MCF 10A (cell line): ENCODE data around the gene PLCL1. TPM values are rescaled to one million over a fixed set of nuclear protein-coding genes. Genes with fewer than 3 reads are reported as not detected.
"Not testable (repeated sequence)": the region's sequence is repeated elsewhere in the genome, so short reads cannot be mapped to it uniquely, and the experiment has no call there.

Source experiments
- BruUV-seq: library from RNA; stranded (reverse); fragments of 400-500 nt; replicated peaks from 2 replicates; lab custom pipeline; 2021; lab: Mats Ljungman, UMichigan
- CTCF ChIA-PET: fragments of 300-600 bp; sonication (Branson Sonifier 250); formaldehyde crosslinking; extraction: SDS; loops from one replicate; lab custom pipeline; 2021; ENCODE audit warnings: antibody characterized with exemption, inconsistent platforms; lab: Yijun Ruan, JAX
- POLR2A ChIA-PET: fragments of 300-600, 350-650 bp; sonication (Branson Sonifier 250); formaldehyde crosslinking; extraction: SDS; loops from one replicate; lab custom pipeline; 2020; ENCODE audit warnings: antibody characterized with exemption, inconsistent platforms; lab: Yijun Ruan, JAX
- DNase-seq: peaks from one replicate; pipeline ENCODE4 v3.0.0-alpha.2; 2018; ENCODE audit not compliant: unreplicated experiment
- H3K27ac Mint-ChIP-seq: one replicate; pipeline ENCODE4 v1.8.0; 2022; ENCODE audit warnings: mild to moderate bottlenecking, low read depth, mixed read lengths; ENCODE audit not compliant: unreplicated experiment
- H3K27me3 Mint-ChIP-seq: one replicate; pipeline ENCODE4 v1.8.0; 2022; ENCODE audit warnings: mixed read lengths; ENCODE audit not compliant: insufficient read depth, unreplicated experiment
- H3K36me3 Mint-ChIP-seq: one replicate; pipeline ENCODE4 v1.8.0; 2022; ENCODE audit warnings: mild to moderate bottlenecking, moderate library complexity, mixed read lengths; ENCODE audit not compliant: insufficient read depth, unreplicated experiment
- H3K4me1 Mint-ChIP-seq: one replicate; pipeline ENCODE4 v1.8.0; 2022; ENCODE audit warnings: mixed read lengths; ENCODE audit not compliant: insufficient read depth, unreplicated experiment
- H3K4me3 Mint-ChIP-seq: one replicate; pipeline ENCODE4 v1.8.0; 2022; ENCODE audit warnings: mild to moderate bottlenecking, moderate library complexity, mixed read lengths; ENCODE audit not compliant: unreplicated experiment
- H3K9me3 Mint-ChIP-seq: one replicate; pipeline ENCODE4 v1.8.0; 2022; ENCODE audit warnings: mixed read lengths; ENCODE audit not compliant: unreplicated experiment
- intact Hi-C: fragments of 100-400 bp; cut with micrococcal nuclease; formaldehyde crosslinking; loops from 2 replicates; pipeline ENCODE4 v1.14.1; 2022
- total RNA-seq: library from RNA; stranded (reverse); gene quantifications from 2 replicates; pipeline ENCODE4 v1.2.3, GENCODE V29; 2022
- TF ChIP-seq, protein P1 (sequence below): fragments of 200-600 bp; IDR thresholded peaks from one replicate; pipeline ENCODE4 v1.8.0; 2022; ENCODE audit warnings: antibody characterized with exemption, mild to moderate bottlenecking; ENCODE audit not compliant: unreplicated experiment

Gene PLCL1
- total RNA-seq, 1 experiment from 2014 or later = 0.12 TPM

DNA sequence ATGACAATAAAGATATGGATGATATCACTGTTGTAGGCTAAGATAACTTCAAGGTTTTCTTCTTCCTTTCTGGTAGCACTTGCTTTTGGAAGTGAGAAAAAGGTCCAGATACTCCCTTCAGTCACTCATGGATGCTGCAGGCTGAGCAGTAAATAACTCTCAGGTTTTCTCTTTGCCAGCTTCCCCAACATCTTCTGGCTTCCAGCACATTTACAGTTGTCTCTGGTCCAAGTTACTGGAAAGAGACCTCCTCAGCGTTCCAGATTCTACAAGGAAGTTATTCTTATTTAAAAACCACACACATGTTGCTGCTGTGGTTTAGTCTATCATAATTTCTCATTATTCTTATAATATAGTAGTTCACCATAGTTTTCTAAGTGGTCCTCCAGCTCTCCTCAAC, 383.4 kb downstream of the PLCL1 start:
- TF ChIP-seq, protein P1, sequence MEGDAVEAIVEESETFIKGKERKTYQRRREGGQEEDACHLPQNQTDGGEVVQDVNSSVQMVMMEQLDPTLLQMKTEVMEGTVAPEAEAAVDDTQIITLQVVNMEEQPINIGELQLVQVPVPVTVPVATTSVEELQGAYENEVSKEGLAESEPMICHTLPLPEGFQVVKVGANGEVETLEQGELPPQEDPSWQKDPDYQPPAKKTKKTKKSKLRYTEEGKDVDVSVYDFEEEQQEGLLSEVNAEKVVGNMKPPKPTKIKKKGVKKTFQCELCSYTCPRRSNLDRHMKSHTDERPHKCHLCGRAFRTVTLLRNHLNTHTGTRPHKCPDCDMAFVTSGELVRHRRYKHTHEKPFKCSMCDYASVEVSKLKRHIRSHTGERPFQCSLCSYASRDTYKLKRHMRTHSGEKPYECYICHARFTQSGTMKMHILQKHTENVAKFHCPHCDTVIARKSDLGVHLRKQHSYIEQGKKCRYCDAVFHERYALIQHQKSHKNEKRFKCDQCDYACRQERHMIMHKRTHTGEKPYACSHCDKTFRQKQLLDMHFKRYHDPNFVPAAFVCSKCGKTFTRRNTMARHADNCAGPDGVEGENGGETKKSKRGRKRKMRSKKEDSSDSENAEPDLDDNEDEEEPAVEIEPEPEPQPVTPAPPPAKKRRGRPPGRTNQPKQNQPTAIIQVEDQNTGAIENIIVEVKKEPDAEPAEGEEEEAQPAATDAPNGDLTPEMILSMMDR = no peak

GRCh38 chr2:198188982-198189381, 384.6 kb downstream of the PLCL1 start:
- BruUV-seq = no TSS peak
- Mint-ChIP-seq H3K9me3 (peaks cover 7% of the 10 kb centered on the region), H3K27ac (no peak overlapping the region), H3K27me3 (no peaks in the 10 kb centered on the region), H3K4me3 (no peak overlapping the region), H3K4me1 (no peaks in the 10 kb centered on the region), H3K36me3 (no peaks in the 10 kb centered on the region)
- POLR2A ChIA-PET = no interaction called here
- TF ChIP-seq, protein P1 = no peak
- DNase-seq = no peak
- CTCF ChIA-PET = no interaction called here
- intact Hi-C loops = no loop called here

More for the DNA sequence above, 383.4 kb downstream of the PLCL1 start:
- peaks cover 7% of the 10 kb centered on the region for H3K9me3 Mint-ChIP-seq
- no peaks in the 10 kb centered on the region for H3K36me3 Mint-ChIP-seq
- no peak overlapping the region for H3K27ac Mint-ChIP-seq
- H3K4me3 Mint-ChIP-seq = no peak overlapping the region
- DNase-seq = no peak
- no TSS peak for BruUV-seq
- H3K4me1 Mint-ChIP-seq = no peaks in the 10 kb centered on the region
- intact Hi-C loops = no loop called here
- ChIA-PET POLR2A (no interaction called here), CTCF (no interaction called here)
- no peaks in the 10 kb centered on the region for H3K27me3 Mint-ChIP-seq

DNA sequence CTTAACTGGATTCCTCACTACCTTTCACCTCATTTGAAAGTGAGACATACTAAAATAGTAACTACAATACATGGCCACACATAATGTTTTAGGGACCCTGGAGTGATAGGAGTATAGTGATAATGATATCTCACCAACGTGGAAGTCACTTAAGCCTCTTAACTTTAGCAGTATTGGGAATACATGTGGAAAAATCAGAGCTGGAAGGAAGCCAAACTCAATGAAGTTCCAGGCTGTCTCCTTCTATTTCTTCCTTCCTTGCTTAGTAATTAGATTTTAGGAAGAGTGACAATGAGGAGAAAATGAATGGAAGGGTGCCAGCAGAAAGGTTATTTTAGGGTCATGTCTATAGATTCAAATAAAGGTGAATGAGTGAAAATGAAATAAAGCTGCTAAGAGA, 387.3 kb downstream of the PLCL1 start:
- no peaks in the 10 kb centered on the region for H3K9me3 Mint-ChIP-seq
- ChIA-PET CTCF (no interaction called here), POLR2A (interaction anchor here (0.6 kb wide), 1 partner anchor 636 kb away, joined by 4 read pairs; no protein-coding TSS in a partner anchor)
- no peak for DNase-seq
- intact Hi-C loops = no loop called here
- no peaks in the 10 kb centered on the region for H3K27me3 Mint-ChIP-seq
- TF ChIP-seq, protein P1 = no peak
- no peaks in the 10 kb centered on the region for H3K4me1 Mint-ChIP-seq
- H3K27ac Mint-ChIP-seq = no peak overlapping the region
- no TSS peak for BruUV-seq
- H3K36me3 Mint-ChIP-seq = no peaks in the 10 kb centered on the region
- H3K4me3 Mint-ChIP-seq = no peak overlapping the region

GRCh38 chr2:198196556-198196955, 392.2 kb downstream of the PLCL1 start:
- H3K27me3 Mint-ChIP-seq, H3K27ac Mint-ChIP-seq, H3K9me3 Mint-ChIP-seq, CTCF ChIA-PET, POLR2A ChIA-PET, intact Hi-C loops, H3K4me3 Mint-ChIP-seq, BruUV-seq, H3K4me1 Mint-ChIP-seq, H3K36me3 Mint-ChIP-seq, DNase-seq: not testable (repeated sequence)

Other genes starting within 250 kb of the PLCL1 start
- gene RFTN2, start 129.0 kb upstream of the PLCL1 start, total RNA-seq = not detected in 2 replicates
- 9.5 and 15.3 TPM in 2 replicates for gene MARS2, start 99.2 kb upstream of the PLCL1 start, total RNA-seq
- gene BOLL, start 19.3 kb upstream of the PLCL1 start, total RNA-seq = not detected in 2 replicates